C4-2B (cell line): ENCODE results near the gene NTN5.

Experiments
- H3K27ac ChIP-seq: fragments of 450-650 bp; 2 replicates; pipeline ENCODE4 v1.5.1; 2017
- ZFX ChIP-seq: fragments of 450-650 bp; IDR thresholded peaks from 2 replicates; pipeline ENCODE4 v1.6.1; 2017
- TF ChIP-seq, protein P1 (sequence below): fragments of 450-650 bp; conservative IDR thresholded peaks from 2 replicates; pipeline ENCODE4 v1.5.1; 2017; ENCODE audit warnings: mild to moderate bottlenecking

The NTN5 gene

DNA sequence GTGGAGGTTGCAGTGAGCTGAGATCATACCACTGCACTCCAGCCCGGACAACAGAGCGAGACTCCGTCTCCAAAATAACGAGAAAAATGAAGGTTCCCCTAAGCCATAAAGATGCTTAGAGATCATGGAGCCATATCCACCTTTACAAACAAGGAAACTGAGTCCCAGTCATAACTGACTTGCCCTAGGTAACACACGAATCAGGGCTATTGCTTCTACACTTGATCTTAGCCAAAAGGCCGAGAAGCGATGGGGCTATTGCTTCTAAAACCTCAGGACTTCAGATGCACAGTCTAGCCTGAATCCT lies 38.8 kb downstream of the NTN5 start:
- peak overlapping the region; percentile 92 for H3K27ac ChIP-seq
- TF ChIP-seq ZFX = no peak
- TF ChIP-seq, protein P1, sequence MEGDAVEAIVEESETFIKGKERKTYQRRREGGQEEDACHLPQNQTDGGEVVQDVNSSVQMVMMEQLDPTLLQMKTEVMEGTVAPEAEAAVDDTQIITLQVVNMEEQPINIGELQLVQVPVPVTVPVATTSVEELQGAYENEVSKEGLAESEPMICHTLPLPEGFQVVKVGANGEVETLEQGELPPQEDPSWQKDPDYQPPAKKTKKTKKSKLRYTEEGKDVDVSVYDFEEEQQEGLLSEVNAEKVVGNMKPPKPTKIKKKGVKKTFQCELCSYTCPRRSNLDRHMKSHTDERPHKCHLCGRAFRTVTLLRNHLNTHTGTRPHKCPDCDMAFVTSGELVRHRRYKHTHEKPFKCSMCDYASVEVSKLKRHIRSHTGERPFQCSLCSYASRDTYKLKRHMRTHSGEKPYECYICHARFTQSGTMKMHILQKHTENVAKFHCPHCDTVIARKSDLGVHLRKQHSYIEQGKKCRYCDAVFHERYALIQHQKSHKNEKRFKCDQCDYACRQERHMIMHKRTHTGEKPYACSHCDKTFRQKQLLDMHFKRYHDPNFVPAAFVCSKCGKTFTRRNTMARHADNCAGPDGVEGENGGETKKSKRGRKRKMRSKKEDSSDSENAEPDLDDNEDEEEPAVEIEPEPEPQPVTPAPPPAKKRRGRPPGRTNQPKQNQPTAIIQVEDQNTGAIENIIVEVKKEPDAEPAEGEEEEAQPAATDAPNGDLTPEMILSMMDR = no peak

DNA sequence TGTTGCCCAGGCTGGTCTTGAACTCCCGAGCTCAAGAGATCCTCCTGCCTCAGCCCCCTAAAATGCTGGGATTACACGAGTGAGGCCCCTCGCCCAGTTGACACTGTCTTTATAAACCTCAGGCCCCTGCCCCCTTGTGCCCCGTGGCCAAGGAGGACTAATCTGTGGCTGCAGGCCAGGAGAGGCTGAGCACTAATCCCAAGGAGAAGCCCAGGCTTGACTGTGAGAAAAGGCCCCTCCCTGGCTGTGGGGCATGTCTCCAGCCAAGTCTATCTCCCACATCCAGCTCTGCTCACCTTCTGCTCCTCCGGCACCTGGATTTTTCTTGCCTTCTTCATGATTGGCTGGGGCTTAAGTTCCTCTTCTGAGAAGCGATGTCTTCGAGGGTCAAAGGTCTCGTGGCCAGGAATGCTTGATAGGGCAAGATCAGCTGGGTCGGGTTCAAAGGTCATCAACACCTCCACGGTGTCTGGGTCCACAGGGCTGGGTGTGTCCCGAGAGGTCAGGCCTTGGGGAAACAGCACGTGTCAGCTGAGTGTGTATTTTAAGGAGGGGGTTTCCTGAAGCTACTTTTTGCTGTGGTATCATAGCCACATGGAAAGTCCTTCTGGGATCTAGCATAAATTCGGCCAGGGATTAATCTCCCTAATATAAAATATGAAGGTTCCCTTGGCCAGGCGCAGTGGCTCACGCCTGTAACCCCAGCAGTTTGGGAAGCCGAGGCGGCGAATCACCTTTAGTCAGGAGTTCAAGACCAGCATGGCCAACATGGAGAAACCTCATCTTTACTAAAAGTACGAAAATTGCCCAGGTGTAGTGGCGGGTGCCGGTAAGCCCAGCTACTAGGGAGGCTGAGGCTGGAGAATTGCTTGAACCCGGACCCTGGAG lies 39.4 kb downstream of the NTN5 start:
- TF ChIP-seq, protein P1 = no peak
- no peak for TF ChIP-seq ZFX
- H3K27ac ChIP-seq = peak overlapping the region; percentile 92

- peak overlapping the region; percentile 92 for H3K27ac ChIP-seq
- TF ChIP-seq, protein P1 = no peak
- TF ChIP-seq ZFX = no peak
These were observed 40.1 kb downstream of the NTN5 start for GRCh38 chr19:48632692-48633147.

- peak overlapping the region; percentile 92 for H3K27ac ChIP-seq
These were observed 40.5 kb downstream of the NTN5 start for GRCh38 chr19:48632286-48632685.

DNA sequence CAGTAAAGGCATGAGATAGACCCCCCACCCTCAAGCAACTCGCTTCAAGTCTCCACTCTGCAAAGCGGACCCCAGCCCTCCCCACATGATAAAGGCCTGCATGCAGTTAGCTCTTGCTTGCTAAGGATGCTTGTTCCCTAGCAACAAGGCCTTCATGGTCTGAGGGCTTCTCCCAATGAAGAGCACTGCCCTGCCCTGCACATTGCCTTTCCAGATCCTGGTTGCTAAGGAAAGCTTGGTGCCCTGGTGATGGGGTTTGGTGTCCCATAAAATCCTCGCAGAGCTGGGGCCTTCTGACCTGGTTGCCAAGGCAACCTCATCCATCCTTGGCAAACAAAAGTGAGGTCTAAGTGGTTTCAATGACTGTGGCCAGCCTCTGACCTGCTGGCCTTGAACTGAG lies 41.6 kb downstream of the NTN5 start:
- TF ChIP-seq, protein P1 = no peak
- no peak for TF ChIP-seq ZFX
- peak overlapping the region; percentile 93 for H3K27ac ChIP-seq

- no peak for TF ChIP-seq ZFX
- TF ChIP-seq, protein P1 = peak; percentile 45; the same call in 1 of the 2 replicates
- peak overlapping the region; percentile 93 for H3K27ac ChIP-seq
These were observed 42.3 kb downstream of the NTN5 start for GRCh38 chr19:48630296-48631063.

- H3K27ac ChIP-seq = peak overlapping the region; percentile 93
- TF ChIP-seq ZFX = no peak
- TF ChIP-seq, protein P1 = no peak
These were observed 43.1 kb downstream of the NTN5 start for GRCh38 chr19:48629599-48630295.
